GM18873 (cell line): Measurements from ENCODE around the gene RHOC.
A peak's percentile ranks its signal among the peaks of the same experiment; 100 is the strongest.
"Not testable (repeated sequence)": the region's sequence is repeated elsewhere in the genome, so short reads cannot be mapped to it uniquely, and the experiment has no call there.

Experiments used
- ATAC-seq: cut with Tn5 transposase; IDR thresholded peaks from one replicate; pipeline ENCODE4 v1.9.1; 2021; ENCODE audit warnings: mild to moderate bottlenecking, moderate library complexity, moderate number of reproducible peaks; ENCODE audit not compliant: unreplicated experiment, low FRiP score

The RHOC gene

GRCh38 chr1:112706505-112707220 lies at the start of gene RHOC:
Gene RHOC (minus strand): TSS chr1:112707127. CDS start chr1:112703799, 3,328 bp downstream.
- ATAC-seq: peak; percentile 33

GRCh38 chr1:112754116-112754628 lies 47.2 kb upstream of the RHOC start:
- ATAC-seq: no peak

- no peak for ATAC-seq
Observed at GRCh38 chr1:112748396-112748795, 41.5 kb upstream of the RHOC start.

GRCh38 chr1:112744009-112744578 lies 37.2 kb upstream of the RHOC start:
- ATAC-seq: no peak

- ATAC-seq: no peak
Observed at GRCh38 chr1:112743174-112744008, 36.5 kb upstream of the RHOC start.

GRCh38 chr1:112737573-112737972 lies 30.6 kb upstream of the RHOC start:
- no peak for ATAC-seq

- no peak for ATAC-seq
Observed at GRCh38 chr1:112735752-112736151, 28.8 kb upstream of the RHOC start.

GRCh38 chr1:112731451-112731850 lies 24.5 kb upstream of the RHOC start:
- no peak for ATAC-seq

- ATAC-seq: no peak
Observed at GRCh38 chr1:112729909-112730308, 23.0 kb upstream of the RHOC start.

- ATAC-seq: not testable (repeated sequence)
Observed at GRCh38 chr1:112729011-112729410, 22.1 kb upstream of the RHOC start.

GRCh38 chr1:112728306-112728971 lies 21.5 kb upstream of the RHOC start:
- ATAC-seq: not testable (repeated sequence)

- no peak for ATAC-seq
Observed at GRCh38 chr1:112727716-112728115, 20.8 kb upstream of the RHOC start.

GRCh38 chr1:112724240-112724639 lies 17.3 kb upstream of the RHOC start:
- not testable (repeated sequence) for ATAC-seq

GRCh38 chr1:112723511-112723839 lies 16.5 kb upstream of the RHOC start:
- ATAC-seq: no peak

GRCh38 chr1:112722601-112723510 lies 15.9 kb upstream of the RHOC start:
- ATAC-seq: no peak

GRCh38 chr1:112721966-112722524 lies 15.1 kb upstream of the RHOC start:
- no peak for ATAC-seq

- ATAC-seq: not testable (repeated sequence)
Observed at GRCh38 chr1:112721294-112721693, 14.4 kb upstream of the RHOC start.

- ATAC-seq: no peak
Observed at GRCh38 chr1:112720800-112721199, 13.9 kb upstream of the RHOC start.

GRCh38 chr1:112719706-112720105 lies 12.8 kb upstream of the RHOC start:
- ATAC-seq: no peak
